Globus pallidus (tissue), 1 donor: ENCODE results near the gene SAMD1.

Experiments used
- DNase-seq: peaks from one replicate; pipeline ENCODE4 v3.0.0-alpha.2; 2015; ENCODE audit warnings: low spot score

The SAMD1 gene

GRCh38 chr19:14113762-14114414, 23.3 kb upstream of the SAMD1 start:
- DNase-seq = no peak

GRCh38 chr19:14112809-14113385, 22.3 kb upstream of the SAMD1 start:
- no peak for DNase-seq

GRCh38 chr19:14112051-14112808, 21.7 kb upstream of the SAMD1 start:
- no peak for DNase-seq

- DNase-seq = no peak
Measured at GRCh38 chr19:14111486-14111885, 20.9 kb upstream of the SAMD1 start.

- no peak for DNase-seq
Measured at GRCh38 chr19:14110650-14111049, 20.1 kb upstream of the SAMD1 start.

- DNase-seq = no peak
Measured at GRCh38 chr19:14107581-14108461, 17.3 kb upstream of the SAMD1 start.

- DNase-seq = no peak
Measured at GRCh38 chr19:14106840-14107239, 16.3 kb upstream of the SAMD1 start.

GRCh38 chr19:14105680-14106079, 15.1 kb upstream of the SAMD1 start:
- no peak for DNase-seq

GRCh38 chr19:14103310-14103709, 12.8 kb upstream of the SAMD1 start:
- DNase-seq = no peak

GRCh38 chr19:14102756-14103155, 12.2 kb upstream of the SAMD1 start:
- no peak for DNase-seq

GRCh38 chr19:14102102-14102696, 11.6 kb upstream of the SAMD1 start:
- no peak for DNase-seq

GRCh38 chr19:14101003-14101545, 10.5 kb upstream of the SAMD1 start:
- DNase-seq = no peak

- DNase-seq = no peak
Measured at GRCh38 chr19:14097532-14098151, 7.1 kb upstream of the SAMD1 start.

- no peak for DNase-seq
Measured at GRCh38 chr19:14096272-14096992, 5.9 kb upstream of the SAMD1 start.

- DNase-seq = no peak
Measured at GRCh38 chr19:14094854-14095253, 4.3 kb upstream of the SAMD1 start.

GRCh38 chr19:14093117-14093823, 2.7 kb upstream of the SAMD1 start:
- DNase-seq = no peak

GRCh38 chr19:14091813-14092462, 1.4 kb upstream of the SAMD1 start:
- DNase-seq = no peak

GRCh38 chr19:14091081-14091812, 696 bp upstream of the SAMD1 start:
- no peak for DNase-seq
